Measurements from ENCODE around the gene HSD17B4.

DNA sequence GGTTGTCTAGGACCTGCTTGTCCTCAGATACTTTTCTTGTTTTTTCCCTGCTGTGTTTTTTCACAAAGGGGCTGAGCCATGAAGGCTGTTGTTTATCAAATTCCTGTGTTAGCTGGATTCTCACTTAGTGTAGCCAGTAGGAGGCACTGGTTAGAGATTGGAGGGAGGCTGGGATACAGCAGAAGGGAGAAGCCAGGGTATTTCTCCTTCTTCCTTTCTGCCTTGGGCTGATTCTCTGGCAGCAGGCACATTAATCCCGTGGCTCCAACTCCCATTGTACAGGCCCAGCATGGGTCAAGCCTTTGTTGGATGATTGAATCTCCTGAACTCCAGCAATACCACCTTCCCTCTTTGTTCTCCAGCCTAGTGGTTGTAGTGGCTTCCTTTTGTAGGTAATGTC, 130.7 kb downstream of the HSD17B4 start:
- no peak for TF ChIP-seq POLR2AphosphoS5 (IDR thresholded peaks at IDR 0.05; ENCODE audit: low read depth, low read length)
- TF ChIP-seq, protein P1, sequence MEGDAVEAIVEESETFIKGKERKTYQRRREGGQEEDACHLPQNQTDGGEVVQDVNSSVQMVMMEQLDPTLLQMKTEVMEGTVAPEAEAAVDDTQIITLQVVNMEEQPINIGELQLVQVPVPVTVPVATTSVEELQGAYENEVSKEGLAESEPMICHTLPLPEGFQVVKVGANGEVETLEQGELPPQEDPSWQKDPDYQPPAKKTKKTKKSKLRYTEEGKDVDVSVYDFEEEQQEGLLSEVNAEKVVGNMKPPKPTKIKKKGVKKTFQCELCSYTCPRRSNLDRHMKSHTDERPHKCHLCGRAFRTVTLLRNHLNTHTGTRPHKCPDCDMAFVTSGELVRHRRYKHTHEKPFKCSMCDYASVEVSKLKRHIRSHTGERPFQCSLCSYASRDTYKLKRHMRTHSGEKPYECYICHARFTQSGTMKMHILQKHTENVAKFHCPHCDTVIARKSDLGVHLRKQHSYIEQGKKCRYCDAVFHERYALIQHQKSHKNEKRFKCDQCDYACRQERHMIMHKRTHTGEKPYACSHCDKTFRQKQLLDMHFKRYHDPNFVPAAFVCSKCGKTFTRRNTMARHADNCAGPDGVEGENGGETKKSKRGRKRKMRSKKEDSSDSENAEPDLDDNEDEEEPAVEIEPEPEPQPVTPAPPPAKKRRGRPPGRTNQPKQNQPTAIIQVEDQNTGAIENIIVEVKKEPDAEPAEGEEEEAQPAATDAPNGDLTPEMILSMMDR (IDR thresholded peaks at IDR 0.05) = no peak
- no peak for TF ChIP-seq TCF7L2 (IDR thresholded peaks at IDR 0.05; ENCODE audit: low read depth, low read length)
- TF ChIP-seq SIN3A (IDR thresholded peaks at IDR 0.05; ENCODE audit: borderline replicate concordance, insufficient read depth, low read depth, low read length) = no peak
- TF ChIP-seq, protein P2, sequence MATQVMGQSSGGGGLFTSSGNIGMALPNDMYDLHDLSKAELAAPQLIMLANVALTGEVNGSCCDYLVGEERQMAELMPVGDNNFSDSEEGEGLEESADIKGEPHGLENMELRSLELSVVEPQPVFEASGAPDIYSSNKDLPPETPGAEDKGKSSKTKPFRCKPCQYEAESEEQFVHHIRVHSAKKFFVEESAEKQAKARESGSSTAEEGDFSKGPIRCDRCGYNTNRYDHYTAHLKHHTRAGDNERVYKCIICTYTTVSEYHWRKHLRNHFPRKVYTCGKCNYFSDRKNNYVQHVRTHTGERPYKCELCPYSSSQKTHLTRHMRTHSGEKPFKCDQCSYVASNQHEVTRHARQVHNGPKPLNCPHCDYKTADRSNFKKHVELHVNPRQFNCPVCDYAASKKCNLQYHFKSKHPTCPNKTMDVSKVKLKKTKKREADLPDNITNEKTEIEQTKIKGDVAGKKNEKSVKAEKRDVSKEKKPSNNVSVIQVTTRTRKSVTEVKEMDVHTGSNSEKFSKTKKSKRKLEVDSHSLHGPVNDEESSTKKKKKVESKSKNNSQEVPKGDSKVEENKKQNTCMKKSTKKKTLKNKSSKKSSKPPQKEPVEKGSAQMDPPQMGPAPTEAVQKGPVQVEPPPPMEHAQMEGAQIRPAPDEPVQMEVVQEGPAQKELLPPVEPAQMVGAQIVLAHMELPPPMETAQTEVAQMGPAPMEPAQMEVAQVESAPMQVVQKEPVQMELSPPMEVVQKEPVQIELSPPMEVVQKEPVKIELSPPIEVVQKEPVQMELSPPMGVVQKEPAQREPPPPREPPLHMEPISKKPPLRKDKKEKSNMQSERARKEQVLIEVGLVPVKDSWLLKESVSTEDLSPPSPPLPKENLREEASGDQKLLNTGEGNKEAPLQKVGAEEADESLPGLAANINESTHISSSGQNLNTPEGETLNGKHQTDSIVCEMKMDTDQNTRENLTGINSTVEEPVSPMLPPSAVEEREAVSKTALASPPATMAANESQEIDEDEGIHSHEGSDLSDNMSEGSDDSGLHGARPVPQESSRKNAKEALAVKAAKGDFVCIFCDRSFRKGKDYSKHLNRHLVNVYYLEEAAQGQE (IDR thresholded peaks at IDR 0.05; ENCODE audit: insufficient read depth in 1 of 2, low read depth in 2 of 2, low read length in 1 of 2) = no peak
